SU-DHL-6 (cell line): Measurements from ENCODE around the gene BOK.

Source experiments
- H2AFZ ChIP-seq: fragments of 200-600 bp; sonication (generic); 2 replicates; pipeline ENCODE4 v1.6.1; 2014; ENCODE audit warnings: low read depth, mild to moderate bottlenecking, moderate library complexity, mixed read lengths, antibody characterized with exemption, low read length; ENCODE audit not compliant: severe bottlenecking
- H3F3A ChIP-seq: fragments of 200-600 bp; shearing (Covaris generic); 2 replicates; pipeline ENCODE4 v1.6.0; 2016; ENCODE audit warnings: antibody characterized with exemption, mild to moderate bottlenecking; ENCODE audit not compliant: insufficient read depth
- H3K27ac ChIP-seq: fragments of 200-600 bp; sonication (generic); 2 replicates; pipeline ENCODE4 v1.5.1; 2016; ENCODE audit warnings: low read depth, mild to moderate bottlenecking, low read length, moderate library complexity, mixed read lengths
- H3K27me3 ChIP-seq: fragments of 200-600 bp; sonication (generic), shearing (Covaris generic); 2 replicates; pipeline ENCODE4 v1.6.0; 2014; ENCODE audit warnings: mild to moderate bottlenecking, low read length
- H3K36me3 ChIP-seq: fragments of 200-600 bp; sonication (generic); 2 replicates; pipeline ENCODE4 v1.6.1; 2014; ENCODE audit warnings: mild to moderate bottlenecking, low read length, mixed read lengths
- H3K4me2 ChIP-seq: fragments of 300-600, 200-600 bp; shearing (Covaris generic), sonication (generic); 2 replicates; pipeline ENCODE4 v1.6.0; 2014; ENCODE audit warnings: low read length, low read depth, mild to moderate bottlenecking; ENCODE audit not compliant: poor library complexity, severe bottlenecking
- H3K4me3 ChIP-seq: fragments of 200-600 bp; sonication (generic); 2 replicates; pipeline ENCODE4 v1.5.1; 2014; ENCODE audit warnings: antibody characterized with exemption, low read length, mild to moderate bottlenecking, mixed read lengths; ENCODE audit not compliant: insufficient read depth, poor library complexity, severe bottlenecking
- H3K79me2 ChIP-seq: fragments of 200-600 bp; sonication (generic); 2 replicates; pipeline ENCODE4 v1.6.1; 2014; ENCODE audit warnings: mild to moderate bottlenecking, low read length, moderate library complexity; ENCODE audit not compliant: insufficient read depth
- H3K9ac ChIP-seq: fragments of 200-600 bp; sonication (generic); 2 replicates; pipeline ENCODE4 v1.7.0; 2014; ENCODE audit warnings: mild to moderate bottlenecking, low read length
- H3K9me2 ChIP-seq: fragments of 200-600 bp; sonication (generic); replicated peaks from 2 replicates; pipeline ENCODE4 v1.6.1; 2014; ENCODE audit warnings: low read length; ENCODE audit not compliant: insufficient read depth
- H3K9me3 ChIP-seq: fragments of 200-600 bp; sonication (generic); 2 replicates; pipeline ENCODE4 v1.6.1; 2014; ENCODE audit warnings: low read length, mixed read lengths; ENCODE audit not compliant: insufficient read depth
- H4K20me1 ChIP-seq: fragments of 200-600 bp; sonication (generic); 2 replicates; pipeline ENCODE4 v1.6.1; 2014; ENCODE audit warnings: low read depth, mild to moderate bottlenecking, antibody characterized with exemption, low read length, moderate library complexity, mixed read lengths
- CTCF ChIP-seq: fragments of 200-600 bp; sonication (generic); IDR thresholded peaks from one replicate; pipeline ENCODE4 v1.5.1; 2017; ENCODE audit warnings: antibody characterized with exemption, mild to moderate bottlenecking, low read length, moderate library complexity; ENCODE audit not compliant: insufficient read depth, poor library complexity, severe bottlenecking
- EZH2phosphoT487 ChIP-seq: fragments of 200-600 bp; sonication (generic), shearing (Covaris generic); conservative IDR thresholded peaks from 2 replicates; pipeline ENCODE4 v1.6.1; 2018; ENCODE audit warnings: mild to moderate bottlenecking, antibody characterized with exemption, low read length, moderate library complexity, mixed read lengths

BOK gene

GRCh38 chr2:241616168-241617125 lies 57.9 kb downstream of the BOK start:
- Histone ChIP-seq H2AFZ (no peak overlapping the region), H3K4me2 (peak overlapping the region; percentile 46), H3K79me2 (peaks cover 62% of the 10 kb centered on the region), H3K36me3 (no peaks in the 10 kb centered on the region), H3K9me2 (no peaks in the 10 kb centered on the region), H4K20me1 (no peaks in the 10 kb centered on the region; the same call in 1 of the 2 replicates), H3K9ac (no peak overlapping the region), H3K27ac (no peak overlapping the region), H3F3A (no peaks in the 10 kb centered on the region), H3K9me3 (no peaks in the 10 kb centered on the region), H3K4me3 (no peak overlapping the region), H3K27me3 (no peaks in the 10 kb centered on the region)
- no peak for TF ChIP-seq EZH2phosphoT487
- no peak for TF ChIP-seq CTCF

- H3K9me2 ChIP-seq: no peaks in the 10 kb centered on the region
- H3K4me2 ChIP-seq: peak overlapping the region; percentile 46
- H3F3A ChIP-seq: 0 out of 2 replicates have a peak, but pooled peaks cover 3% of the 10 kb centered on the region
- no peaks in the 10 kb centered on the region for H3K27me3 ChIP-seq
- H2AFZ ChIP-seq: peak overlapping the region; percentile 63
- peak overlapping the region; percentile 38 for H3K4me3 ChIP-seq
- no peaks in the 10 kb centered on the region for H3K9me3 ChIP-seq
- H3K9ac ChIP-seq: peak overlapping the region; percentile 34; the same call in 1 of the 2 replicates
- peaks cover 66% of the 10 kb centered on the region for H3K79me2 ChIP-seq
- H3K27ac ChIP-seq: peak overlapping the region; percentile 5; the same call in 1 of the 2 replicates
- no peaks in the 10 kb centered on the region for H3K36me3 ChIP-seq
- TF ChIP-seq EZH2phosphoT487: no peak
- no peak for TF ChIP-seq CTCF
- H4K20me1 ChIP-seq: no peaks in the 10 kb centered on the region; the same call in 1 of the 2 replicates
Measured at GRCh38 chr2:241617431-241618154, 59.0 kb downstream of the BOK start.

GRCh38 chr2:241618296-241618805 lies 59.8 kb downstream of the BOK start:
- Histone ChIP-seq H3K36me3 (no peaks in the 10 kb centered on the region), H3K4me3 (no peak overlapping the region), H2AFZ (peak overlapping the region; percentile 38), H3K27me3 (no peaks in the 10 kb centered on the region), H3K9me2 (no peaks in the 10 kb centered on the region), H3K27ac (0 out of 2 replicates have a peak overlapping the region, but pooled peaks have one; percentile 5), H3K79me2 (peaks cover 64% of the 10 kb centered on the region), H3K9me3 (no peaks in the 10 kb centered on the region), H3K4me2 (peak overlapping the region; percentile 46), H3K9ac (0 out of 2 replicates have a peak overlapping the region, but pooled peaks have one; percentile 34), H4K20me1 (no peaks in the 10 kb centered on the region; the same call in 1 of the 2 replicates), H3F3A (0 out of 2 replicates have a peak, but pooled peaks cover 3% of the 10 kb centered on the region)
- no peak for TF ChIP-seq EZH2phosphoT487
- TF ChIP-seq CTCF: no peak
